ENCODE data around the gene DGKI.

The DGKI gene

DNA sequence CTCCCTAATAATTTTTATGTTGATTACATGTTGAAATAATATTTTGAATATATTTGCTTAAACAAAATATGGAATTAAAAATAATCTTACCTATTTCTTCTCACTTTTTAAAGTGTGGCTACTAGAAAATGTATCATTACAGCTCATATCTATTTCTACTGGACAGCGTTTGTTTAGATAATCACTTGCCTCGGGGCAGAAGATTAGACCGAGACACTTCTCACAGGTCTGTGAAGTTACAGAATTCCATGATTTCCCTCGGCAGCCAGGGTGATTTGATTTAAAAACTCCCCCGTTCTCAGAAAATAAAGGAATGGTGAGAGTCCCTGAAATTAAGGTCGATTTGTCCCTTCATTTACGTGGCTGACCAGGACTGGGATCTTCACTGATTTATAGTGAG, 162.5 kb downstream of the DGKI start:
- no peak for DNase-seq

DNA sequence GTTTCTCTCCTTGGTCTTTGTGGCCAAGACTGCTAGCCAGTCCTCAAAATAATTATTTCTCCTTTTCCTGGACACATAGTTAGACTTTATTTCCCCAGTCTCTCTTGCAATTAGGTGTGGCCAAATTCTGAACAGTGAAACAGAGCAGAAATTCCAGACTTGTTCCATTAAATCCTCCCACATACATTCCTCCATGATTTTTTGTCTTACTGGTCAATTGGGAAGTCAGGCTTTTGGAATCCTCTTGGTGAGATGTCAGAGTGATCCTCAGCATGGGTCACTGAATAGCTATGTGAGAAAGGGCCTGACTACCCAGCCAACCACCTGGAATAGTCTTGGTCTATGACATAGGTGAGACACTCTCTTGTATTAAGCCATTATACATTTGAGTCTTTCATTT, 164.2 kb downstream of the DGKI start:
- no peak for DNase-seq

DNA sequence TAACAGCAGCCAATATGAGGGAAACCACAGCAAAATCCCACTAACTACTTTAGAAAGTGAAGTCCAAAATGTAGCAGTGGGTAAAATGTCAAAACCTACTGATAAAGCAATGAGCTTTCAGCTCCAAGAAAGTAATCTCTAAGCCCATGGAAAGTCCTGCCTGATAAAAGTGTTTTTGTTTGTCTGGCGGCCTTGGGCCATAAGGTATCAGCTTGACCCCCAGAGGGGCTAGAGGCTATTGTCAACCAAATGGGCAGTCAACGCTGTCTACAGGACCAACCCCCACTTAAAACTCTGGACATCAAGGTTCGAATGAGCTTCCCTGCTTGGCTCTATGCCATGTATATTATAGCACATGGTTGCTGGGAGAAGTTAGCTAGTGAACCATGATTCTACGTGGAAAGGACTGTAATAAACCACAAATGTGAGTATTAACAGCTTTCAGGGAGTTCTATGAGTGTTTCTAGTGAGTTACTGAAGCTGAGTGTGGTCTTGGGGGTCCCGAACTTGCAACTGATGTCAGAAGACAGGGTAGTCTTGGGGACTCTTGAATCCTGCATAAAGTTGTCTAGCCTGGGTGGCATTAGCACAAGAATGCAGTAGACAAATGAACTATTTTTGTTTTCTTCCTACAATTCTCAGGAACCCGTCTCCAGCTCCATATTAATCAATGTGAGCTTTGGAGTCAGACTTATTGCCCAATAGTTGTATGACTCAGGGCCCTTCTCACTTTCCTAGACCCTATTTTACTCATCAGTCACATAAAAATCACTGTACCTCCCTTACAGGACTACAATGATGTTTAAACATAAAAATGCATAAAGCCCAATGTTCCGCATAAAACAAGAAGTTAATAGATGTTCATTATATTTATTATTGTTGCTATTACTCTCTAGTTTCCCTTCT, 164.9 kb downstream of the DGKI start:
- DNase-seq, result no peak

DNA sequence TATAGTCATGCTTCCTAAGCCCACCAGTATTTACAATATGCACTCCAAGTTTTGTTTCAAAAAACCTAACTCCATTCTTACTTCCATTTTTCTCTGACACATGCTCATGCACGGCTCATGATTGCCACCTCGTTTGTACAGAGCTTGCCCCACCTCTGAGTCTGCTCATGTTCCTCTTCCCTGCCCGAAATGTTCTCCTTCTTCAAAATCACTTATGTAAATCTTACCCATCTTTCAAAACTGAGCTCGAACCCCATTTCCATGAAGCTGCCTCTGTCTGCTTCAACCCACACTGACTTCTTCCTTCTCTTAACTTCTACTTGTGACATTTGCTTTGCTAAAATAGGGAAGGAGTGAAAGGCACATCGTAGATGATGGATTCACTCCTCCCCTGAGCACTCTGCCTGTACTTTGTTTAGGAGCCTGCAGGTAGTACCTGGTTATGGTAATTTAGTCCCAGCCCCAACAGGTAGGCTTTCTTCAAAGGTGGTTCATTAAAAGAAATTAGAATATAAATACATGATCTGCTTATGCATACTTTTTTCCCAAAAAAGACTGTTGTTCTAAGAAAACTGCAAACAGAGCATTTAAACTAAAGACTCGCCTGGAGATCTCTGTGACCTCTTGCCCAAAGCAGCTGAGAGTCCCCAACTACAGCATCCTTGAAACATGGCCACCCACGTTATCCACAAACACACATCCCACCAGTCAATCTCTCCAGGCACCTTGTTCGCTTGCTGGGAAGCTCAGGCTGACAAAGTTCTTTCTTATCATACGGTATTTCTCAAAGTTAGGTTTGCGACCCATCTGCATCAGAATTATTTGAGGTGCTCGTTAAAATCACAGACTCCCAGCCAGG, 172.0 kb downstream of the DGKI start:
- DNase-seq, result no peak

DNA sequence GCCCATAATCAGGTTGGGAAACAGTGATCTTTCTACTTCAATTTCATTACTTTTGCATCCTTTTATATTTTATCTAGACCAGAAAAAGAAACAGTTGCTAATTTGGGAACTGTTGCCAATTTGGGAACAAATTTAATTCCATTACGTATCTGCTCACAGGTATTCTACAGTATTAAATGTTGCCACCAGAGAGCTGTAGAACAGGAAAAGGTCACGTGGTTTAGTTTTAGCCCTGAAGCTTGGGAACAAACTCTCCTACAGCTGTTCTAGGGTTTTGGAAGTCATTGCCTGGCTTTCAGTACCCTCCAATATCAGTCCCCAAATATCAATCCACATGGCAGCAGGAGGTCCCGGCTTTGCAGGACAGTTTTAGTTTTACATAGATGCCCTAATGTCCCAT, 172.7 kb downstream of the DGKI start:
- no peak for DNase-seq

DNA sequence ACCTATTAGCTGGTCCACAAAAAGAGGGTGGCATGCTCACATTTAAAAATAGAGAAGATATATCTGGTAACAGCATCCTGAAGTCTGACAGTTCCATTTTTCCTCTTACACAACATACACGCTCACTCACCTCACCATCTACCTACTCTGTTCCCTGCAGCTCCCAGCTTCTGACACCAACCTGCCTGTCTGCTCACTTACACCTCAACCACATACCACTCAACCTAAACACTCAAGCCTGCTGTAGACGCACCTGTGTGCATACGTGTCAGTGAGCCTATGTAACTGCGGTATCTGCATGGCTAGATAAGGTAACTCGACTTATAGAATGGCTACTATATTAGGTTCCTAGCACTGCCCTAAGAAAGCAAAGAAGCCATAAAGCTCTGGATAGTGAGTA, 174.9 kb downstream of the DGKI start:
- no peak for DNase-seq

DNA sequence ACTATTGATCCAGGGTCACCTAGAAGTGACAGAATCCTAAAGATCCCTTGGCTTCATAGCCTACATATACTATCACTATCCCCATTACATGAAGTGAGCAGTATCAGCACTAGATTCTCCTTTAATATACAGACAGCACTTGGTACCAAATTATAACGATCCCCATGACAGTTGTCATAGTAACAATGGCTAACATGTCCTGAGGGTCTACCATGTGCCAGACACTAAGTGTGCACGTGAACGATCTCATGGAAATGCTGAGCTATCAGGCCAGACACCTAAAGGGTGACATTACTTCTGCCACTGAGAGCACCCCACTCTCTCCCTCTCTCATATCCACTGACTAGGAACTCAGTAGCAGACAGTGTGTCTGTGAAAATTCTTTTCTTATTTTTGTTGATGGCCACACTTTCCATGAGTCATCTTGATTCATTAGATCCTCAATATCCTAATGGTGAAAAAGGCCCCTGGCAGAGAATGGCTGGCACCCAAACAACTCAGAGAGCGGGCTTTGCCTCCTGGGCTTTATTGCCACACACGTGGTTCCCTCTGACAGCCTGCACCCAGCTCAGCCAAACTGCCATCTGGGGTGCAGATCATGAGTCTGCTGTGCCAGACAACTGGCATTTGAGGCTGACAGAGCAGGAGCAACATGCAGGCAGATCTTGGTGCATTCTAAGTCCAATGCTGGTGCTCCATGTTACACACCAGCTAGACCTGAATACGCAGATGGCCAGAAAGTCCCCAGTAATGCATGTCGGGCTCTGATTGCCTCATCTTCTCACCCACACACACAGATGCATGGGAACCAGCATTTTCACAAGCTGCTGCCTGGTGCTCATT, 176.3 kb downstream of the DGKI start:
- DNase-seq, result no peak

DNA sequence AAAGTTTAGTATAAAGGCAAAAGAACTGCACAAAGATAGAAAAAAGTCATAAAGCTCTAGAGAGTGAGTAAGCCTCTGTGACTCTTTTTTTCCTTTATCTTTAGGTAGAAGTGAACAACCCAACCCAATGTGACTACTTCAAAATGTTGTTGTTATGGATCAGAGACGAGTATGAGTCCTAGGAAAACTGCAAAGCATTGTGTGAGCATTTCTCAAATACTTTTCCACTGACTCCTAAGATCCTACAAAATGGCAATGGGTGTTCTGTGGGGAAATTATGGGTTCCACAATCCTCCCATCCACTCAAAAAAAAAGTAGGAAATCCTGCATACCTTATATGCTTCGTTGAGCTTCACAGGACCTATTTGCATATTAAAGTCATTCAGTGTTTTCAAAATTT, 177.1 kb downstream of the DGKI start:
- DNase-seq, result no peak

DNA sequence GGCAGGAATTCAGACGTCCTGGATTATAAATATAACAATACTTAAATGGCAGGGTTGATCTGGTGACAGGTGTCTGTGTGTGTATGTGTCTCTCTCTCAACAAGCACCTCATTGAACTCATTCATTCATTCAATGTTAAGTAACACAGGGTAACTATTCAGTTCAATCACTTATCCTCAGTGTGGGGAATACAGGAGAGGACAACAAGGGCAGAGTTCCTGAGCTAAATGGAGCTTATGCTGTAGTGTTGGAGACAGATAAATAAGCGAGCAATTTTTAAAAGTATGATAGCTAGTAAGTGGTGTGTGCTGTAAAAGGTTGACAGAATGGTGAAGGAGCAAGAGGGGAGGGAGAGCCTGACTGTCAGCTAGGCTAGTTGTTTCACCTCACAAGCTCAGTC, 178.4 kb downstream of the DGKI start:
- DNase-seq, result no peak

DNA sequence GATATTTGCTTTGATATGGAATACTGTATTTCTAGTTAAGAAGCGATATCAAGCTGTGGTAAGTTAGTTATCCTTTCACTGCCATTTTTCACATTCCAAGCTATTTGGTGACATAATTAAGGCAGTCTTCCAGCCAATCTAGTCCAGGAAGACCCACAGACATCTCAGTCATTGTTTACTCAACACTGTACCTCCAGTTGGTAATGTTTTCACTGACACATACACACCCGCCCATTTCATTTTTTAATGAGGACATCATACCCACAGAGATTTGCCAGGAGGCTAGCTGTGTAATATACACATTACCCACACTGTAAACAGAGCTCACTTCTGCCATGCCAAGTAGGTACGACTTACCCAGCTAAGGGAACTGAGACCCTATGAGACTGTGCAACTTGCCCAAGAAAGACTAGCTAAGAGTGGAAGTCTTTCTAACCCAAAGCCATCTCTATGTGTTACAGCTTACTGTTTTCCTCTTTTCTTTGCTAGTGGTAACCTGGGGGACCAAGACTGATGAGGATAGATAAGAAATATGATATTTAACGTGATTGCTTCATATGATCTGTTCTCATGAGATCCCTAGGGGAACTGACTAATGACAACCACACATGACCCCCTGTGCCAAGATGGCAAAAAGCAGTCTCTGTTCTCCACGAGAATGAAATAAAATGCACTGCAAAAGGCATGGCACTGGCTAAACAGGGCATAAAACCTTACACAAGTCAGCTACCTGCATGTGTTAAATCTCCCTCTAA, 179.0 kb downstream of the DGKI start:
- no peak for DNase-seq

DNA sequence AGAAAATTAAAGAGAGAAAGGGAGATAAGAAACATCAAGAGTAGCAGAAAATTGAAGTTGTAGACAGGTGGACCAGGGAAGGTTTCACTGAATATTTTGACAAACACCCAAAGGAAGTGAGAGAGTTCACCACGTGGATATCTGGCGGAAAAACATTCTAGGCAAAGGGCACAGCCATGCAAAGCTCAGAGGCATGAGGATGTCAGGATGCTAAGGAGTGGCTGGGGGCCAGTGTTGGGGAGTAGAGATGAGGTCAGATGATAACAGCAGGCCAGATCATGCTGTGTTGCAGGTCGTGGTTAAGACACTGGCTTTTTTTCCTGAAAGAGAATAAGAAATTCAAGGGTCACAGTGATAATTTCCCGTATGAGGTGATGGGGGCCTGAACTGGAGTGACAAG, 181.9 kb downstream of the DGKI start:
- no peak for DNase-seq

DNA sequence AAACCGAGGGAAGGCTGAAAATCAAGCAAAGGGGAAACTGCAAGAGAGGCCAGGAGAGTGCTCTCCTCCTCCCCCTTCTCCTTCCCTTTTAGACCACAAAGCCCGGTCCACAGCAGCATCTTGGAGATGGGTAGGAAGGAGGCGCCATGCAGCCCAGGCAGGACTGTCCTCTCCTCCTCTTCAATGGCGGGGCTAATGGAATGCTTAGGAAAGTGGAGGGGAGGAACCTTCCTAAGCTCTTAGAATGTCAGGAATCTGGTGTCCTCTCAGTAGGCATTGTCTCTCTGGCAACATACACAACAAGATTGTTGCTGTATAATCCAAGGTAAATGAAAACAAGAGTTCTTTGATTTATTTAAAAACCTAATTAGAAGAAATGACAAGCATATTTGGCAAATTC, 185.1 kb downstream of the DGKI start:
- DNase-seq, result no peak

DNA sequence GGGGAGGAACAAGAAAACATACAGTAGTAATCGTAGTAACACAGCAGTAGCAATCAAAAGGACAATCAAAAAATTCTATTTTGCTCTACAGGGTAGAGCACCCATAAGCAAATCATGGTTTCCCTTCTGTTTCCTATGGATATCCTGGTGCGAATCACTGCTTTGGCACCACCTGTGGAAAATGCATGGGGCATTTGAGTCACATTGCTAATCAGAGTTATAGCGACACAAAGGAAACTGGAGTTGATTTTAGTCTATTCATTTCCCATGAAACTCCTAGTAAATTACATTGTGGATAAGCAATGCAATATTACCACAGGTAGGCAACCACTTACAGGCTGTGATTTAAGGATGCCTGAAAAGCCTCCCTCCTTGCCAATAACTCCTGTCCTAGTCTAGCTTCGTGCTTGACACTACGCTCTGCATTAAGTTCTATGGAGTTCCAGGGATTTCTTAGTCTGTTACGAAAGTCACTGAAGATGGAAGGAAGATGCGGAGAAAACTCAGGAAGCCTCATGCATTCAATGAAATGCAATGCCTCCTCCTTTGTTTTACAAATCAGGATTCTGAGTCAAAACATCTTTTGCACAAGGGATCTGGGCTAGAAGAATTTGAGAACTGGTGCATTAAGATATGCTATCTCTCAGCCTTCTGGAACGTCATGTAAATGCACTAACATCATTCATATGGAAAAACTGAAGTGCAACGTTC, 188.4 kb downstream of the DGKI start:
- DNase-seq, result no peak

DNA sequence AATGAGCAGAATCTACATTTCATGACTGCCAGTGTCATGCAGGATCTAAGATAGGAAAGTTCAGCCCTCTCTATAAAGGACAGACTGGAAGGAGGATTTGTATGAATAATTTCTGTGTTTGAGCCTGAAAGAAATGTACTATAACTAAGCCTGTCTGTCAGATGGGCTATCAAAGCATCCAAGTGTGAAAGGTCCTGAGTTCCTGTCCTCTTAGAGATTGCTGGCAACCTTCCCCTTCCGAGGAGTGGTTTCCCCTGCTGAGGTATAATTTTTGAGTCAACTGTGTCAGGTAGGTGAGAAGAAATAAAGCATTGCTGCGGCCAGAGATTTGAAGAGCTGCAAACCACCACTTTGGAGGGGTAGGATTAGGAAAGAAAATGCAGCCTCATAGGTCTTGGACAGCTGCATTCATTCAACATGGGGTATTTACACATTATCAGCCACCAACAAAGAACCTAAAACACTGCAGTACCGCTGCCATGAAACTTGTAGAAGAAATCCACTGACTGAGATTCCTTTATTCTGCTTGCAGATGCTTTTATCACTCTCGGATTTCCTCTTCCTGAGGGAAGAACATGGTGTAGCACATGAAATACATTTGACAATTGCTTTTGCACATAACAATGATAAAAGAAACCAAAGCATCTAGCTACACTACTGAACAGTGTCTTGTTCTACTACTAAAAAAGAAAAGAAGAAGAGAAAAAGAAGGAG, 189.1 kb downstream of the DGKI start:
- no peak for DNase-seq

DNA sequence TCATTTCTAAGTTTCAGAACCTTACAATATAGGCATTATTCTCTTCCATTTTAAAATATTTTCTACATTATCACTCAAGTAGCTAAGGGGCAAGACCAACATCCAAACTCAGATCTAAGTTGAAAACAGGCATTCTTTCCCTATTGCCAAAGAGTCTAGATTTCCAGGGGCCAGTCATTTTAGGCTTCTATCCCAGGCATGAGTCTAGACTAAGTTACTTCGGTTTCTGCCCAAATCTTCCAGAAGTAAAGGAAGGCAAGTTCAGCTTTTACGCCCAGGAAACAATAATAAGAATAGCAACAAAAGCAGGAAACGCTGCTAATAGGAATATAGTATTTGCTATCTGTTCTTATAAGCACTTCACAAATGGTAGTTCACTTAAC, 189.9 kb downstream of the DGKI start:
- no peak for DNase-seq

DNA sequence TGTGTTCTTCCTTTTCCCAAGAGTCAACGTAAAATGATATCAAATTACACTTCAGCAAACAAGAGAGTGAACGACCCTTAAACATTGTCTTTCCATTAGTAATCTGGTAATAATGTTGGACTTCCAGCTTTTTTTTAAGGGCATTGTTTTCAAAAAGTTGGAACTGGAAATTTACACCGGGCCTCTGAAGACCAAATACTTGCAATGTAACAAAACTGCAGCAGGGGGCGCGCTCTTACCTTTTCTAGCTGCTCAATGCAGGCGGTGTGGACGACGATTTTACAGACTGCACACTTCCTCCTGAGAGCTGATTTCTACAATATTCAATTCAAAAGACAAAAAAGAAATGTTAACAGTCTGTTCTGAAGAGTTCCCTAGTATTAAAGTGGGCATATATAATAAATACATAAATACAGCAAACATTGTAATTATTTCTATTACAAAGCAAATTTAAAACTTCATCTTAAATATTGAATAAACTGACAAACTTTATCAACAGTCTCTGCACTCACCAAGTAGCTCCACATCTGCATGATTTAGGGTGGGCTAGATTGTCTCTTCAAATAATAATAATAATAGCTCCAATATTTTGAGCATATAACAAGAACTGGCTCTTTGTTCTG, 190.4 kb downstream of the DGKI start:
- DNase-seq, result peak; percentile 30

DNA sequence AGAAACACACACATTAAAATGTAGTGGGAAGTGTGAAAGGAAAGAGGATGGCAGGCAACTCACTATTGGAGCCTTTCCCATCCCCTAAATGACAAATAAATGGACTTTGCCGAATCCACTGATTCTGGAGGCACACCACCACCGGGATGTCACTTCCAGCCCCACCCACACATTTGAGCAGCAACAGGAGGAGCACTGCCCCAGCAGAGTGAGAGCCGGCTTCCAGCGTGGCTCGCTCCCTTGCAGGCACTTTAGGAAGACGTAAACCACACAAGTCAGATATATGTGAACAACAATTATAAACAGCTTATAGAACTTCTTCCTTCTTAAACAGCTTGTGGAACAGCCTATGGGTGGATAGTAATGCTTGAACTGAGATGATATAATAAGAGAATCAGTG, 191.0 kb downstream of the DGKI start:
- no peak for DNase-seq

DNA sequence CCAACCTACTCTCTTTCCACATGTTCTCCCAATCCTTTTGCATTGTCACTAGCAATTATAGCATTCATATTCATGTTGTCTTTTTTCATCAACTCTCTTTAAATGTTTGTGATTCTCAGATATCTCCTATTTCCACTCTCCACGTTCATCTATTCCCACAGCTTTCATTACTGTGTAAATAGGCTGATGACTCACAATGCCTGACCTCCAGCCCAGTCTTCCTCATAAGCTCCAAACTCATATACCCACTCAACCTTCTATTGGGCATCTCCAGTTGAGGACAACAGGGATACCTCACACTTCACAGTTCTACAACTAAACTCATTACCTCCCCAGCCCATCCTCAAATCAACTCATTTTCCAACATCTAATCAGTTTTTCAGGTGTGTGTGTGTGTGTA, 194.1 kb downstream of the DGKI start:
- DNase-seq, result no peak

DNA sequence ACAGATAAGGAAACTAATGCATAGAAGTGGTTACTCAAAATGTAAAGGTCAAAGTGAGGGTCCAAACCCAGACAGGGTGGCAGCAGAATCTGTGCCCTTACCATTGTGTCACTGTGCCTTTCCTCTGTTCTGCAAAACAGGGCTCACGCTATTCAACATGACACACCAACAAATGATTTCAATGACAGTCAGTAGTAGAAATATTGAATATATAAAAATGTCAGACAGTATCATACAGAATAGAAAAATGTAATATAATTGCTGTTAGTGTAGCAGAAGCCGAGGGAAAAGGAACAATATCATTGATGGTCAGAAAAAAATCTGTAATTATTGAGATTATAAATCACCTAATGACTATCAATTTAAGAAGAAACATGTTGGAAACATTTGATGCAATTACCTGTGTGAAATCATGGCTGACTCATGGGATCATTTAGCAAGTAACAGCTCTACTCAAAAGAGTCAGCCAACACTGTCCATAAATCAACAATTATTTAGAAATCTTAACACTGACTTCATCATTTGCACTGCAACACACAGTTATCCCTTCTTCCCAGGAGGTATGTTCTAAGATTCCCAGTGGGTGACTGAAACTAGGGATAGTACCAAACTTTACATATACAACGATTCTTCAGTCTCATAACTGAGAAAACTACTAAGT, 198.7 kb downstream of the DGKI start:
- no peak for DNase-seq

DNA sequence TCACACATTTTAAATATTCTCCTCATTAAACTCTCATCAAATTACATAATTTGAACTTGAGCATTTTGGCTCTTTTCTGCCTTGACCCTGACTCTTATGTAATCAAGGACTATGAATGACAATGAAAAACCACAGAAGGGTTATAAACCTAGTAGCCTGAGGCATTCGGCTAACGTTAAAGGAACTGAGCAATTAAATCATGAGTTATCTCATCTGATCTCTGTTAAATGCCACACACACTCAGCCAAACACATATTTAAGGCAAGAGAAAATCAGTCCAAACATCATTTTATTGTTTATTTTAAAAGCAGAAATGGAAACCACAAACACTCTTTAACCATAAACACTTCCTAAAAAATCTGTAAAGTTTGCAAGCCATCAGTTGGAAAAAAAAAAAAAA, 204.3 kb downstream of the DGKI start:
- no peak for DNase-seq

All from NCI-H1436 treated with DMSO at 0.1 percent for 48 hours (cell line).